Measurements from ENCODE around the gene CBX2.

CBX2 gene

GRCh38 chr17:79814127-79814973 lies 36.4 kb downstream of the CBX2 start:
- DNase-seq, result no peak

GRCh38 chr17:79814974-79815835 lies 37.3 kb downstream of the CBX2 start:
- DNase-seq, result no peak

GRCh38 chr17:79815836-79816461 lies 38.0 kb downstream of the CBX2 start:
- no peak for DNase-seq

DNA sequence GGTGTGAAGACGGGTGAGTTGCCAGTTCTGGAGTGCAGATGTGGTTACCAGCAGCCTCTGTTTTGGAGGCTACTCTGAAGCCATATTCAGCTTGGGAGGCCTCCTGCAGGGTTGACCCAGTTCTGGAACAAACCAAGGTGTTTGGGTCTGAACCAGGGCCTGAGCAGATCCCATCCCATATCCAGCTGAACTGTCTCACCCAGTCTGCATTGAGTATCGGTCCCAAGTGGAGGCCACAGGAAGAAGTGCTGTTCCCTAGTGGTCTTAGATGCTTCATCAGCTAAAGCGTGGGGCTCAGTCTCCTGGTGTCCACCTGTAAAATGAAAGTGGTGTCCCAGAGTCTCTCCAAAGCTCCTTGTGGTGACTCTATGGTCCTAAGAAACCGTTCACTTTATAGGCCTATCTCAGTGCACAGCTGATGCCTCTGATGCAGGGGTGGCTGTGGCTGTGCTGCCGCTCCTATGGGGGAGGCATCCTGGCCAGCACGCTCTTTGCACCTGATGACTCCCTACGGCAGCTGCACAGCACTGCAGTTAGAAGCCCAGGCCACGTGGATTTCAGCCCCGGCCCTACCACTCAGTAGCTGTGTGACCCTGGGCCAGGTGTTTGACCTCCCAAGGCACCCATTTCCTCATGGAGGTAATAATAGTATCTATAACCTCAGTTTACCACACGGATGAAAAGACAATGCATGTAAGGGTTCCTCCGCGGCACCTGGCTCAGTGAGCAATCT lies 40.2 kb downstream of the CBX2 start:
- no peak for DNase-seq

- DNase-seq, result no peak
Observed at GRCh38 chr17:79819085-79819484, 41.1 kb downstream of the CBX2 start.

DNA sequence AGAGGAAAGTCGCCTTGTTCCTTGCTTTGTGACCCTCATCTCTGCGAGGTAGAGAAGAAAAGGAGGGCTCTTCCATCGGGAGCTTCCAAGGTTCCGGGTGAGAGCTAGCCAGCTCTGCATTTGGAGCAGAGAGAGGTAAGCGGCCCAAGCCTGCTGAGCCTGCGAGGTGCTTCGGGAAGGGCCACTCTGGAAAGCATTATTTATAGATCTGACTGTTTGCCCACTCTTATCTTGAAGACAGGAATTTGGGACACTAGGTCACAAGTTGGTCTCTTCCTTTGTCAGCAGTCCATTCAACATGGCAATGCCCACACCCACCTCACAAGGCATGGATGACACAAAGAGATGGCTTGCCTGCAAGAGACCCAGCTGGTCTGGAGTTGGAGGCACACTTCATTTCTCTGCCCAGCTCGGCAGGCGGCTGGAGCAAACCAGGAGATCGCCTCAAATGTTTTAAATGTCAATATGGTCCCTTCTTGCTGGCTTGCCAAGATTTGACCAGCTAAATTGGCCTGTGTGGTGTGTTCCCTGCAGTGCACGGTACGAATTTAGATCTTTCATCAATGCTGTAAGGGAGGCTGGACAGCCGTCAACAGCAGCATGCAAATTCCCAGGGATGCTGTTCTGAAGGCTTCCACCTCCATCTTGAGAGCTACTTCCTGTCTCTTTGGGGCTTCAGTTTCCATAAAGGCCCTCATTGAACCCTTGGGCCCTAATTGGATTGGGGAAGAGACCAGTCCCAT lies 41.8 kb downstream of the CBX2 start:
- no peak for DNase-seq

- no peak for DNase-seq
Observed at GRCh38 chr17:79820959-79821330, 43.0 kb downstream of the CBX2 start.

GRCh38 chr17:79821331-79822095 lies 43.6 kb downstream of the CBX2 start:
- DNase-seq, result no peak

GRCh38 chr17:79822583-79823124 lies 44.7 kb downstream of the CBX2 start:
- DNase-seq, result no peak

GRCh38 chr17:79824234-79824633 lies 46.3 kb downstream of the CBX2 start:
- DNase-seq, result no peak

DNA sequence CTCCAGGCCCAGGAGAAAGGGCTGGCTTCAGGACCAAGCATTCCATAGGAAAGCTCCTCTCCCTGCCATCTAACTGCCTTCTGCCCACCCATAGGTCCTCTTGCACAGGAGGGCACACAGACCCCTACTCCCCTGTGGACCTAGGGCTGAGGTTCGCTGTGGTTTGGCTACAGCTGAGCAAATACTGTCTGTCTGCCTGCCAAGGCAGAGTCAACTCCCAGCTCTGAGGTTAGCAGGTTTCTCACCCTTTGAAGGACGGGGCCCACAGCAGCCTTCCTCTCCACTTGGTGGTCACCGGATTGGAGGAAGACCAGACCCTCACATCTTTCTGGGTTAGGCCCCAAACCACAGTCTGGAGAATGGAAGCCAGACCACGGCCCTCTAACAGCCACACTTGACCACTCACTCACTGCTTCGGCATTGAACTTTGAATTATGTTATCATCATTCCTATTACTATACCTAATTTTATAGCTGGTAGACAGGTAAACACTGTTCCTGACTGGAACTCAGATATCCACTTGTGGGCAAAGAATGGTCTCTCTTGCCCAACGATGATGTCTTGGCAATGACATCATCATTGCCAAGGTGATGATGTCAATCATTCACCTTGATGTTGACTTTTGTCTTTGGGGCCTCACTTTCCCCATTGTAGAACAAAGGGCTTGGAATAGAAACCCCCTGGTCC lies 47.1 kb downstream of the CBX2 start:
- no peak for DNase-seq

- DNase-seq, result no peak
Observed at GRCh38 chr17:79825580-79825921, 47.6 kb downstream of the CBX2 start.

DNA sequence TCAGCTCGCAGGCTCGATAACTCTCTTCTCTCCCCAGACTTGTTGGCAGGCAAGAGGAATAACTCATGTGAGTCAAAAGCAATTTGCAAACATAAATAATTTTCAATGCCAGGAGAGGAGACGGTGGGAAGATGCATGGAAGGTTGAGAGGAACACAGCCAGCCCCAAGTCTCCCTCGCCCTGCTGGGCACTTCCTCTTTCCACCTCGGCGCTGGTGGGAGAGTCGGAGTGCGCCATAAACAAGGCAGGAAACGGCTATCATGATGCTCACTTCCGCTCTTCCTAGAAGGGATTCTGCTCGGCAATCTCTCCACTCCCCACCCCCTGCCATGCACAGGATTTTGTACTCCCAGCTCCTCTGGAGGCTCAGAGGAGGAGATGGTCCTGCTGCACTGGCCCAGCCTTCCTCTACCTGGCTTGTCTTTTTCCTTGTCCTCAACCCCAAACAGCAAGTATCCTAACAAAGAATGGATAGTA lies 48.3 kb downstream of the CBX2 start:
- DNase-seq, result peak; percentile 46 to 62

GRCh38 chr17:79826841-79827578 lies 49.1 kb downstream of the CBX2 start:
- no peak for DNase-seq

- no peak for DNase-seq
Observed at GRCh38 chr17:79829004-79829403, 51.1 kb downstream of the CBX2 start.

DNA sequence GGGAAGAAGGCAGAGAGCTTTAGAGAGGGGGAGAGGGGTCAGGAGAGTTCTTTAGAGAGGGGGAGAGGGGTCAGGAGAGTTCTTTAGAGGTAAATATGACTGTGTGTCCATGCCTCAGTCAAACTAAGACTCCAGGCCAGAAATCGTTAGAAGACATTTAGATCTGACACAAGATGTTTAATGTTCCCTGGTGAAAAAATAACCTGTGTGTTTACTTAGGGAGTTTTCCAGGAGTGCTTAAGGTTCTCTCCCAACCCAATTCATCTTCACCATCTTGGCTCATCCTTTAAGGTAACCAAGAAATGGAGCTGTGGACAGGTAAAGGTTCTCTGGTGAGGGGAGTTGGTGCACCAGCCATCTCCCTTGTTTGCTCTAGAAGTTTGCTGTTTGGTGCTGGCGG lies 51.5 kb downstream of the CBX2 start:
- no peak for DNase-seq

- no peak for DNase-seq
Observed at GRCh38 chr17:79830303-79830702, 52.4 kb downstream of the CBX2 start.

GRCh38 chr17:79830763-79831264 lies 52.9 kb downstream of the CBX2 start:
- no peak for DNase-seq
